GM18505 (cell line): ENCODE measurements around the gene KIF25.

Source experiments
- ATAC-seq: cut with Tn5 transposase; IDR thresholded peaks from one replicate; pipeline ENCODE4 v1.9.1; 2021; ENCODE audit not compliant: unreplicated experiment
- POLR2A ChIP-seq: IDR thresholded peaks from 4 replicates; pipeline ENCODE4 v1.6.1; 2011; ENCODE audit warnings: borderline replicate concordance; ENCODE audit not compliant: insufficient read depth, insufficient read length; ENCODE audit errors: extremely low read depth

KIF25 gene

DNA sequence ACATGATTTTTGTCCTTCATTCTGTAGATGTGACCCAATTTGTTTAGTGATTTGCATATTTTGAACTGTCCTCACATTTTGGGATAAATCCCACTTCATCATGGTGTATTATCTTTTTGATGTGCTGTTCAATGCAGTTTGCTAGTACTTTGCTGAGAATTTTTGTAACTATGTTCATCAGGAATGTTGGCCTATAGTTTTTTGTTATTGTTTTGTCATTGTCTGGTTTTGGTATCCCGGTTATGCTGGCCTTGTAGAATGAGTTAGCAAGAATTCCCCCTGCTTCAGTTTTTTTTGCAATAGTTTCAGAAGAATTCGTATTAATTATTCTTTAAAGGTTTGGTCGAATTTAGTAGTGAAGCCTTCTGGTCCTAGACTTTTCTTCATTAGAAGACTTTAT, 11.9 kb downstream of the KIF25 start:
- no peak for TF ChIP-seq POLR2A
- ATAC-seq, result no peak

DNA sequence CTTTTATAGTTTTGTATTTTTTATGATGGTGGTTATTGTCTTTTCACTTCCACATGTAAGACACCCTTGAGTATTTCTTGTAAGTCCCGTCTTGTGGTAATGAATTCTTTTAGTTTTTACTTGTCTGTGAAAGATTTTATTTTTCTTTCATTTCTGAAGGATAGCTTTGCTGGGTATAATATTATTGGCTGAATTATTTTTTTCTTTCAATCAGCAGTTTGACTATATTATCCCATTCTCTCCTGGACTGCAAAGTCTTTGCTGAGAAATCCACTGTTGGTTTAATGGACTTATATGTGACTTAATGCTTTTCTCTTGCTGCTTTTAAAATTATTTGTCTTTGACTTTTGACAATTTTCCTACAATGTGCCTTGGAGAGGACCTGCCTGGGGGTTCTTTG, 13.8 kb downstream of the KIF25 start:
- no peak for TF ChIP-seq POLR2A
- no peak for ATAC-seq

DNA sequence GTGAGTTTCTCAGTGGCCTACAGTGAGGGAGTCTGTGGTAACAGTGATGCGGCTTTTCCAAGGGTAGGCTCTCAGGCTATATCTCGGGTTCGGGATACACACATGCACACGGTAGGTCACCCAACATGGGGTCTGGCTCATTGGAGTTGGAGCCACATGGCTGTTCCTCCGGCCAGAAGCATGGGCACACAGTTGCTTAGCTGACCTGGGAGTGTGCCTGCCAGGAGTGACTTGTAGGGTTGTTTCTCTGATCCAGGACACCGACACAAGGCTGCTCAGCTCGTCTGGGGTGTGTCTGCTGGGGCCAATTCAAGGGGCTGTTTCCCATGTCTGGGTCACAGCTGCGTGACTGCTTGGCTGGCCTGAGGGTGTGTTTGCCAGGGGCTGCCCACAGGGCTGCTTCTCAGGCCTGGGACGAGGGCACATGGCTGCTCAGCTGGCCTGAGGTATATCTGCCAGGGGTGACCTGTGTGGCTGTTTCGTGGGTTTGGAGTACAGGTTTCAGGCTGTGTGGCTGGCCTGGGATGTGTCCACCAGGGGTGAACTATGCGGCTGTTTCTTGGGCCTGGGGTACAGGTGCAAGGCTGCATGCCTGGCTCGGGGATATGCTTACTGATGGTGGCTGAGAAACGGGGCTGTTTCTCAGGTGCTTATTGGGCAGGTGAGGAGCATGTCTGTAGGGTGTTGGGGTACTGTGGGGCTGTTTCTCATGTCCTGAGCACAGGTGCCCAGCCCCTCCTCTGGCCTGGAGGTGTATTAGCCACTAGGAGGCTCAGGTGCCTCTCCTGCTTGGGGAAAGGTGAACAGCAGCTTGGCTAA, 15.2 kb downstream of the KIF25 start:
- no peak for ATAC-seq
- TF ChIP-seq POLR2A, result no peak

DNA sequence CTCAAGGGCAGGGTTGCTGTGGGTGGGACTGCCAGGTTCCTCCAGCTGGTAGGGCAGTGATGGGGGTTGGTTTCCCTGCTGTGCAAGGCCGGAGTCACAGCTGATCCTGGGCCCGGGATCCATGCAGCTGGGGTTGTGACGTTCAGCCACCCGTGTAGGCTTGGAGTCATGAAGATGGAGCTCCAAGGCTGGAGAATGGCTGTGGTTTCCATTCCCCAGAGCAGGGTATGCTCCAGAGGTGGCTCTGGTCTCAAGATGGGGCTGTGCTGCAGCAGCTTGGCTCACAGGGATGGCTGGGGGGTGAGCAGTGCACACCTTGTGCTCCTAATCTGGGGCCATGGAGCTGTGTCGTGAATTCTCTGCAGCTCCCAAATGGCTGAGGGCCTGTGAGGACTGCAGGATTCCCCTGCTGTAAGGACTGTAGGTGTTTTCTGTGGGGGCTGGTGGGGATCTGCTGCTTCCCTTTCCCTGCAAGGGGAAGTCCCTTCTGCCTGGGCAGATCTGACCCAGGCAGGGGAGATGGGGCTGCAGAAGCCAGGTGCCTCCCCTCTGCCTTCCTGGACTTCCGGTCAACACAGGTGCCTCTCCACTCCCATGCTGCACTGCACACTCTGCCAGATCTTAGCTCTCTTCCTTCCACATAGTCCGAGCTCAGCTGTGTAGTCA, 15.9 kb downstream of the KIF25 start:
- no peak for TF ChIP-seq POLR2A
- ATAC-seq, result no peak

GRCh38 chr6:168014428-168014827, 17.0 kb downstream of the KIF25 start:
- no peak for ATAC-seq
- TF ChIP-seq POLR2A, result no peak

DNA sequence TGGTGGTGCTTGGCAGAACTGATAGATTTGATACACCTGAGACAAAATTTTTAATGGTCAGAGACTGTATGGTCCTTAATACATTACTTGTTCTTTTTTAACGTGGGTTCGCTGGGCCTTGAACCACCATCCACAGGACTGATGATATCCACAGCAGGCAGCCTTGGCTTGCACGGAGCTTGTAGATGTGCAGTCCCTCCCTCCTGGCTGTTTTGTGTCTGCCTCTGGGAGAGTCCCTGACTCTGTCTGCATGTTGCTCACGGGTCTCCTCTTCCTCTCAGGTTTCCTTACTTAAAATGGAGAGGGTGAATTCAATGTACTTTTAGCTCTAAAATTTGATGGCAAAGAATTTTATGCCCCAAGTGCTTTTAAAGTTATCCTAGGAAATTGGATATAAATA, 17.5 kb downstream of the KIF25 start:
- ATAC-seq, result no peak
- TF ChIP-seq POLR2A, result no peak

GRCh38 chr6:168015482-168016175, 18.2 kb downstream of the KIF25 start:
- ATAC-seq, result no peak
- no peak for TF ChIP-seq POLR2A

DNA sequence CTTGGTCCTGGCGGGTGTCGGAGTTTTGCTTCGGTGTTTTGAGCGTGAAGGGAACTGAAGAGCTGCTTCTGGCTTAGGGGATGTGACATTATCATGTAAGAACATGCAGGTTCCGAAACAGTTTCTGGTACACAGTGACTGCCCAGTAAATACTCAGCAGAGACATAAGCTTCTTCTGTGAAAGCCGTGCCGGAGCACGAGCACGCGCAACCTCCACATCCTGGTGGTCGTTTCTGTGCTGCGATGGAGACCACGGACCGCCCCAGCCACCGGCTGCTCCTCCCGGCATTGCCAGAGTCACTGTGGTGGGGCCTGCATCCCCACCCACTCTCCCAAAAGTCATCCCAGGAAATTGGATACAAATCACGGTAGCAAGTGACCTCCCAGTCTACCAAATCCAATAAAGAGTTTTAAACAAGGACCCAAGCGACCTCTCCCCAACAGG, 18.7 kb downstream of the KIF25 start:
- no peak for ATAC-seq
- no peak for TF ChIP-seq POLR2A

DNA sequence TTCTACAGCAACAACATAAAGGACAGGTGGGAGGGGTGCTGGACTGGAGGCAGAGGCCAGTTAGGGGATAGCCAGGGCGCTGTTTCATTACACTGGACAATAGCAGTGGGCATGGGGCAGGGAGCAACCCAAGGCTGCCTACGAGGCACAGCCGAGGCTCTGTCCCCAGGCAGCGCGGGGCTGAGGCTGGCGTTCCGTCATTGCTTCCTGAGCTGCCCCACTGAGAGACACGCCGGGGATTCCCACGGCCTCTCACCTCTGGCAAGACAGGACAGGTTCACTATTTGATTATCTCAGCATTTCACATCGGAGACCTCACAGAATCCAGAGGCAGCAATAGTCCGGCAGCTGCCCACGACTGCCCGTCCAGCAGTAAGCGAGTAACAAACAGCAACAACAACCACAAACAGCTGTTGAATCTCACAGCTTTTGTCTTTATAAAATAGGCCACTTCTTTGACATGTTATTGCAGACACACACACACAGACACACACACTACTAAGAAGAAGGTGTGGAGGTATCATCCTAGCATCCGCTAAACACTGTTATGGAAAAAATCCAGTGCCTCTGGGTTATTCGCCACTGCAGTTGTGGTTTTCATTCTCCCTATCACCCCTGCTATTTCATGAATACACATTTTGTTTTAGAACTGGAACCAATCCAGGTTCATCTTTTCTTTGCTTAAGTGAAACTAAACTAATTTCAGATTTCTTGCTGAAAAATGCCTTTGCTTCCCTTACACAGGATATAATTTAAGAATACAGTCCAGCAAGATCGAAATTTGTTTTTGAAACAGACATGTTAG, 19.5 kb downstream of the KIF25 start:
- no peak for ATAC-seq
- TF ChIP-seq POLR2A, result no peak

DNA sequence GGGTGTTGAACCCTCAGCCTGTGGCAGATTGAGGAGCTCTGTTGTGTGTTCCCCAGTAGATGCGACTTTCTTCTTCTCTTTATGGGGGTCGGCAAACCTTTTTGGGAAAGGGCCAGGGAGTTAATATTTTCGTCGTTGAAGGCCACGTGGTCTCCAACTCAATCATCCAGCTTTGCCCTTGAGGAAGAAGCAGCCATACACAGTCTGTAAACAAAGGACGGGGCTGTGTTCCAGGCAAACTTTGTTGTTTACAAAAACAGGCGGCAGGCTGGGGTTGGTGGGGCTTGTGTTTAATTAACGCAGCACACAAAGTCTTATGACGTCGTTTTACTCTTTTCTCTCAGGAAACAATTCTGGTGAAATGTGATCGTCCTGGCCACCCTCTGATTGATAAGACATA, 20.2 kb downstream of the KIF25 start:
- TF ChIP-seq POLR2A, result no peak
- no peak for ATAC-seq

- TF ChIP-seq POLR2A, result no peak
- ATAC-seq, result no peak
Measured at GRCh38 chr6:168018664-168019063, 21.2 kb downstream of the KIF25 start.

- ATAC-seq, result no peak
- TF ChIP-seq POLR2A, result no peak
Measured at GRCh38 chr6:168020242-168020641, 22.8 kb downstream of the KIF25 start.

- no peak for ATAC-seq
- no peak for TF ChIP-seq POLR2A
Measured at GRCh38 chr6:168021581-168021980, 24.1 kb downstream of the KIF25 start.
